ENCODE measurements around the gene CTSH. TPM values are rescaled to one million over a fixed set of nuclear protein-coding genes. Genes with fewer than 3 reads are reported as not detected.

The CTSH gene
- total and polyA plus RNA-seq, 2 donors (not counting 1 experiment from before 2014, with no cell fraction given): 5.3 to 6.9 TPM

- H3K79me2 ChIP-seq (ENCODE audit: control insufficient read depth, insufficient read depth, low read length): no peaks in the 10 kb centered on the region
- H3K4me3 ChIP-seq (replicated peaks in 1 of 4; ENCODE audit: control extremely low read depth in 1 of 4, insufficient read depth in 1 of 4, low read depth in 3 of 4, low read length in 4 of 4): no peak overlapping the region
- TF ChIP-seq EZH2 (IDR thresholded peaks at IDR 0.05; ENCODE audit: low read length, missing control alignments): no peak
- TF ChIP-seq, protein P1, sequence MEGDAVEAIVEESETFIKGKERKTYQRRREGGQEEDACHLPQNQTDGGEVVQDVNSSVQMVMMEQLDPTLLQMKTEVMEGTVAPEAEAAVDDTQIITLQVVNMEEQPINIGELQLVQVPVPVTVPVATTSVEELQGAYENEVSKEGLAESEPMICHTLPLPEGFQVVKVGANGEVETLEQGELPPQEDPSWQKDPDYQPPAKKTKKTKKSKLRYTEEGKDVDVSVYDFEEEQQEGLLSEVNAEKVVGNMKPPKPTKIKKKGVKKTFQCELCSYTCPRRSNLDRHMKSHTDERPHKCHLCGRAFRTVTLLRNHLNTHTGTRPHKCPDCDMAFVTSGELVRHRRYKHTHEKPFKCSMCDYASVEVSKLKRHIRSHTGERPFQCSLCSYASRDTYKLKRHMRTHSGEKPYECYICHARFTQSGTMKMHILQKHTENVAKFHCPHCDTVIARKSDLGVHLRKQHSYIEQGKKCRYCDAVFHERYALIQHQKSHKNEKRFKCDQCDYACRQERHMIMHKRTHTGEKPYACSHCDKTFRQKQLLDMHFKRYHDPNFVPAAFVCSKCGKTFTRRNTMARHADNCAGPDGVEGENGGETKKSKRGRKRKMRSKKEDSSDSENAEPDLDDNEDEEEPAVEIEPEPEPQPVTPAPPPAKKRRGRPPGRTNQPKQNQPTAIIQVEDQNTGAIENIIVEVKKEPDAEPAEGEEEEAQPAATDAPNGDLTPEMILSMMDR (conservative IDR thresholded peaks at IDR 0.05 in 1 of 2, IDR thresholded peaks at IDR 0.05 in 1 of 2; ENCODE audit: low read depth in 1 of 2, low read length in 2 of 2): no peak
- no peak for DNase-seq (ENCODE audit: low read depth in 2 of 2)
- no peaks in the 10 kb centered on the region for H3K36me3 ChIP-seq (ENCODE audit: control insufficient read depth, insufficient read depth, low read length)
- H3K27ac ChIP-seq (ENCODE audit: insufficient read depth, low read length): no peak overlapping the region
- no peak overlapping the region for H2AFZ ChIP-seq (ENCODE audit: low read length)
- no peaks in the 10 kb centered on the region for H4K20me1 ChIP-seq (ENCODE audit: control insufficient read depth, extremely low read depth, insufficient read depth, low read length)
- H3K4me2 ChIP-seq (ENCODE audit: extremely low read depth, insufficient read depth, low read length): no peak overlapping the region
- no peaks in the 10 kb centered on the region for H3K9me3 ChIP-seq (ENCODE audit: control insufficient read depth, insufficient read depth, low read depth, low read length)
- no peak overlapping the region for H3K9ac ChIP-seq (ENCODE audit: insufficient read depth, low read length)
- H3K27me3 ChIP-seq (ENCODE audit: control insufficient read depth, insufficient read depth, low read length): no peaks in the 10 kb centered on the region
- H3K4me1 ChIP-seq (ENCODE audit: control insufficient read depth, extremely low read depth, insufficient read depth, low read length): no peaks in the 10 kb centered on the region
Measured at GRCh38 chr15:78974272-78974918, 29.5 kb upstream of the CTSH start.

DNA sequence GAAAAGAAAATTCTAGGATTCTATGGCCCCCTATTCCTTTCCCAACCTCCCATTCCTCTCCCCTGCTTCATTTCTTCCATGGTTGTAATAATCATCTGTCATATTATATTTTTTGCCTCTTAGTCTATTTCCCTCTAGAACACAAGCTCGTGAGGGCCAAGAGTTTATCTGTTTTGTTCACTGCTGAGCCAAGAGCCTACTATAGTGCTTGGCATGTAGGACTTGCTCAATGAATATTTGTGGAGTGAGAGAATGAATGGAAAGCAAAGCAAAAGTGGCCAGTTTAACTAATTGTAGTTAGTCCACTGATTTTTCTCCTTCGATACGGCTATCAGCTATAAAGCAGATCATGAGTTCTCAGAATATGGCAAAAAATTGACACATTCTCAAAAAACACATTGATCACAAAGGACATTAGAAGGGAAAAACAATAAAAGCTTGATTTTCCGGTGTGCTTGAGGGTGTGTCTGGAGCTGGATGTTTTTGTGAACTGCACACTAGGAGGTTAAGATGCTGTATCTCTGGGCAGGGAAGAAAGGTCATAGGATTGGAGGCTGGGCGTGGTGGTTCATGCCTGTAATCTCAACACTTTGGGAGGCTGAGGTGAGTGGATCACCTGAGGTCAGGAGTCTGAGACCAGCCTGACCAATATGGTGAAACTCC lies 25.0 kb upstream of the CTSH start:
- peak in 1 of 2 donors; percentile 33 for DNase-seq (ENCODE audit: low read depth in 2 of 2)
- H3K9me3 ChIP-seq (ENCODE audit: control insufficient read depth, insufficient read depth, low read depth, low read length): no peaks in the 10 kb centered on the region
- no peak overlapping the region for H2AFZ ChIP-seq (ENCODE audit: low read length)
- H4K20me1 ChIP-seq (ENCODE audit: control insufficient read depth, extremely low read depth, insufficient read depth, low read length): no peaks in the 10 kb centered on the region
- no peaks in the 10 kb centered on the region for H3K36me3 ChIP-seq (ENCODE audit: control insufficient read depth, insufficient read depth, low read length)
- no peak overlapping the region for H3K27ac ChIP-seq (ENCODE audit: insufficient read depth, low read length)
- no peak overlapping the region for H3K4me3 ChIP-seq (replicated peaks in 1 of 4; ENCODE audit: control extremely low read depth in 1 of 4, insufficient read depth in 1 of 4, low read depth in 3 of 4, low read length in 4 of 4)
- no peaks in the 10 kb centered on the region for H3K79me2 ChIP-seq (ENCODE audit: control insufficient read depth, insufficient read depth, low read length)
- H3K27me3 ChIP-seq (ENCODE audit: control insufficient read depth, insufficient read depth, low read length): no peaks in the 10 kb centered on the region
- H3K4me1 ChIP-seq (ENCODE audit: control insufficient read depth, extremely low read depth, insufficient read depth, low read length): no peaks in the 10 kb centered on the region
- TF ChIP-seq, protein P1 (conservative IDR thresholded peaks at IDR 0.05 in 1 of 2, IDR thresholded peaks at IDR 0.05 in 1 of 2; ENCODE audit: low read depth in 1 of 2, low read length in 2 of 2): no peak
- no peak for TF ChIP-seq EZH2 (IDR thresholded peaks at IDR 0.05; ENCODE audit: low read length, missing control alignments)
- H3K4me2 ChIP-seq (ENCODE audit: extremely low read depth, insufficient read depth, low read length): no peak overlapping the region
- H3K9ac ChIP-seq (ENCODE audit: insufficient read depth, low read length): no peak overlapping the region

- Histone ChIP-seq H3K4me2 (ENCODE audit: extremely low read depth, insufficient read depth, low read length) (no peak overlapping the region), H3K79me2 (ENCODE audit: control insufficient read depth, insufficient read depth, low read length) (no peaks in the 10 kb centered on the region), H3K9me3 (ENCODE audit: control insufficient read depth, insufficient read depth, low read depth, low read length) (no peaks in the 10 kb centered on the region), H3K4me3 (replicated peaks in 1 of 4; ENCODE audit: control extremely low read depth in 1 of 4, insufficient read depth in 1 of 4, low read depth in 3 of 4, low read length in 4 of 4) (no peak overlapping the region), H2AFZ (ENCODE audit: low read length) (no peak overlapping the region), H3K27me3 (ENCODE audit: control insufficient read depth, insufficient read depth, low read length) (no peaks in the 10 kb centered on the region), H4K20me1 (ENCODE audit: control insufficient read depth, extremely low read depth, insufficient read depth, low read length) (no peaks in the 10 kb centered on the region), H3K4me1 (ENCODE audit: control insufficient read depth, extremely low read depth, insufficient read depth, low read length) (no peaks in the 10 kb centered on the region), H3K36me3 (ENCODE audit: control insufficient read depth, insufficient read depth, low read length) (no peaks in the 10 kb centered on the region), H3K27ac (ENCODE audit: insufficient read depth, low read length) (no peak overlapping the region), H3K9ac (ENCODE audit: insufficient read depth, low read length) (no peak overlapping the region)
- no peak for TF ChIP-seq EZH2 (IDR thresholded peaks at IDR 0.05; ENCODE audit: low read length, missing control alignments)
- TF ChIP-seq, protein P1 (conservative IDR thresholded peaks at IDR 0.05 in 1 of 2, IDR thresholded peaks at IDR 0.05 in 1 of 2; ENCODE audit: low read depth in 1 of 2, low read length in 2 of 2): no peak
- DNase-seq (ENCODE audit: low read depth in 2 of 2): no peak
Measured at GRCh38 chr15:78968539-78969271, 23.9 kb upstream of the CTSH start.
